Measurements from ENCODE around the gene ANKRD37. TPM values are rescaled to one million over a fixed set of nuclear protein-coding genes. Genes with fewer than 3 reads are reported as not detected.

The ANKRD37 gene
- total RNA-seq, 1 experiment from 2014 or later, result 3.7 TPM

DNA sequence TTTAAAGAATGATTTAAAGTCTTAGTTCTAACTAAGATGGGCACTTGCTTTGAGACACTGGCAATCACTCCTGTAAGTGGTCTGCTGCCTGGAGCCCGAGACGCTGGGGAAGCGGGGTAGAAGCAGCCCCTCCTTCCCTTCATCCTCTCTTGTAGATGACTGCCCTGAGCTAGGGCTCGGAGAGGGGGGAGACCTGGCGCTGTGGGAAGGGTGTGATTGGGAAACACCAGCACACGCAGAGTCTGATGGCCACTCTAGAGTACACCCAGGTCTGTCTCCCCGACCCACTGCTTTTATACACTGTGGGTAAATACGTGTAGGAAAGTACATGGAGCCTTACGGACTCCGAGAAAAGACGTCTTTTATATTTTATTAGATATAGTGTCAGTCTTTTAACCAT, 24.9 kb upstream of the ANKRD37 start:
- H3K4me3 Mint-ChIP-seq, result no peak overlapping the region
- H3K36me3 Mint-ChIP-seq (ENCODE audit: insufficient read depth in 1 of 3, low read depth in 3 of 3), result peaks cover 1 to 13% (median 10%) of the 10 kb centered on the region in 3 experiments; a peak in 4 of 7 replicates
- no peak overlapping the region for H3K56ac ChIP-seq (ENCODE audit: insufficient read length, low read depth, low read length)

More for the DNA sequence above, 24.9 kb upstream of the ANKRD37 start:
- no peak overlapping the region for H3K9ac ChIP-seq (ENCODE audit: extremely low read depth, insufficient read length, low read length)
- no peak overlapping the region for H3K18ac ChIP-seq (ENCODE audit: insufficient read length, low read depth, low read length)
- no peak overlapping the region for H3K4me2 ChIP-seq (ENCODE audit: insufficient read depth, insufficient read length, low read length)
- H2BK5ac ChIP-seq (ENCODE audit: insufficient read length, low read length), result no peak overlapping the region
- DNase-seq, result no peak
- WGBS (ENCODE audit: extremely low coverage, insufficient read length, low lambda C conversion rate), result no CpG with 5 or more reads among the region's 11 CpGs
- H3K79me2 ChIP-seq (ENCODE audit: insufficient read depth, low read length), result no peaks in the 10 kb centered on the region
- H3K4me1 ChIP-seq (ENCODE audit: insufficient read depth, low read length), result no peaks in the 10 kb centered on the region; the same call in 1 of the 2 replicates
- H2AFZ ChIP-seq (ENCODE audit: low read length), result no peak overlapping the region
- no peak overlapping the region for H2BK15ac ChIP-seq (ENCODE audit: low read depth, low read length)
- H3K4ac ChIP-seq (ENCODE audit: low read depth, low read length), result no peak overlapping the region
- no peak overlapping the region for H3K27ac Mint-ChIP-seq
- no peak overlapping the region for H4K91ac ChIP-seq (ENCODE audit: insufficient read length, low read depth, low read length)
- no peak overlapping the region for H2AK5ac ChIP-seq (ENCODE audit: insufficient read length, low read length)
- H3K9me3 ChIP-seq (ENCODE audit: control insufficient read depth, low read depth, low read length), result no peaks in the 10 kb centered on the region
- no peak for TF ChIP-seq CTCF (conservative IDR thresholded peaks at IDR 0.05)
- H3K4me1 Mint-ChIP-seq, result peaks cover 7 to 10% of the 10 kb centered on the region in 2 experiments; a peak in 3 of 4 replicates
- H3T11ph ChIP-seq (ENCODE audit: low read length), result no peak overlapping the region
- H4K20me1 ChIP-seq (ENCODE audit: control insufficient read depth, insufficient read depth, insufficient read length), result no peaks in the 10 kb centered on the region
- no peaks in the 10 kb centered on the region for H3K27me3 ChIP-seq (ENCODE audit: insufficient read depth, low read length)
- no peaks in the 10 kb centered on the region for H3K23me2 ChIP-seq (ENCODE audit: insufficient read length, low read depth, low read length, poor library complexity, severe bottlenecking)
- no peak overlapping the region for H3K23ac ChIP-seq (ENCODE audit: insufficient read length, low read depth, low read length)
- no peak overlapping the region for H3K14ac ChIP-seq (ENCODE audit: insufficient read depth, low read length)
- no peak overlapping the region for H2BK20ac ChIP-seq (ENCODE audit: low read depth, low read length, poor library complexity, severe bottlenecking)
- H2BK12ac ChIP-seq (ENCODE audit: insufficient read length, low read depth, low read length), result no peak overlapping the region
- no peak overlapping the region for H3K27ac ChIP-seq (ENCODE audit: insufficient read length, low read depth, low read length)
- H3K79me1 ChIP-seq (ENCODE audit: insufficient read depth, low read depth, low read length, poor library complexity, severe bottlenecking), result no peaks in the 10 kb centered on the region
- H3K27me3 Mint-ChIP-seq (ENCODE audit: low read depth), result no peaks in the 10 kb centered on the region
- H4K8ac ChIP-seq (replicated peaks; ENCODE audit: insufficient read length, low read depth, low read length), result no peak overlapping the region
- no peak overlapping the region for H2BK120ac ChIP-seq (ENCODE audit: low read depth, low read length, poor library complexity, severe bottlenecking)
- H4K5ac ChIP-seq (ENCODE audit: insufficient read length, low read depth, low read length), result no peak overlapping the region
- no peaks in the 10 kb centered on the region for H3K9me3 Mint-ChIP-seq

Measured in H9 (cell line).